GM18858 (cell line): ENCODE results near the gene CAPN12.
"Not testable (repeated sequence)": the region's sequence is repeated elsewhere in the genome, so short reads cannot be mapped to it uniquely, and the experiment has no call there.

Experiments used
- ATAC-seq: cut with Tn5 transposase; IDR thresholded peaks from one replicate; pipeline ENCODE4 v1.9.1; 2021; ENCODE audit not compliant: unreplicated experiment

CAPN12 gene, protein sequence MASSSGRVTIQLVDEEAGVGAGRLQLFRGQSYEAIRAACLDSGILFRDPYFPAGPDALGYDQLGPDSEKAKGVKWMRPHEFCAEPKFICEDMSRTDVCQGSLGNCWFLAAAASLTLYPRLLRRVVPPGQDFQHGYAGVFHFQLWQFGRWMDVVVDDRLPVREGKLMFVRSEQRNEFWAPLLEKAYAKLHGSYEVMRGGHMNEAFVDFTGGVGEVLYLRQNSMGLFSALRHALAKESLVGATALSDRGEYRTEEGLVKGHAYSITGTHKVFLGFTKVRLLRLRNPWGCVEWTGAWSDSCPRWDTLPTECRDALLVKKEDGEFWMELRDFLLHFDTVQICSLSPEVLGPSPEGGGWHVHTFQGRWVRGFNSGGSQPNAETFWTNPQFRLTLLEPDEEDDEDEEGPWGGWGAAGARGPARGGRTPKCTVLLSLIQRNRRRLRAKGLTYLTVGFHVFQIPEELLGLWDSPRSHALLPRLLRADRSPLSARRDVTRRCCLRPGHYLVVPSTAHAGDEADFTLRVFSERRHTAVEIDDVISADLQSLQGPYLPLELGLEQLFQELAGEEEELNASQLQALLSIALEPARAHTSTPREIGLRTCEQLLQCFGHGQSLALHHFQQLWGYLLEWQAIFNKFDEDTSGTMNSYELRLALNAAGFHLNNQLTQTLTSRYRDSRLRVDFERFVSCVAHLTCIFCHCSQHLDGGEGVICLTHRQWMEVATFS

DNA sequence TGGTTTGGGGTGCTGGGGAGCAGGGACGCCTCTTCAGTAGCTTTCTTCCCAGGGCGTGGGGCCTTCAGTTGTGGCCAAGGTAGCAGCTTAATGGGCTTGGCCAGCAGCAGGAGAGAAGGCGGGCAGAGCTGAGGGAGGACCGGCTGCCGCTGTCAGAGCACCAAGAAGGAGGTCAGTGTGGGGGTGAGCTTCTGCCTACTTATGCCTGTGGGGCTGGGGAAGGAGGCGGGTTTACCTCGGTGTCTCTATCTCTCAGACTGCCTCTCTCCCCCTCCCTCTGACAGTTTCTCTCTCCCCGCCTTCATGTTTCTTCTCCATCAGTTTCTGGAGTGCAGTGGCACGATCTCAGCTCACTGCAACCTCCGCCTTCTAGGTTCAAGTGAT, at the start of gene CAPN12:
Gene CAPN12 (minus strand): TSS at position 177 of the 384 bp plus-strand sequence. CDS start 309 bp downstream, outside the sequence.
- no peak for ATAC-seq

DNA sequence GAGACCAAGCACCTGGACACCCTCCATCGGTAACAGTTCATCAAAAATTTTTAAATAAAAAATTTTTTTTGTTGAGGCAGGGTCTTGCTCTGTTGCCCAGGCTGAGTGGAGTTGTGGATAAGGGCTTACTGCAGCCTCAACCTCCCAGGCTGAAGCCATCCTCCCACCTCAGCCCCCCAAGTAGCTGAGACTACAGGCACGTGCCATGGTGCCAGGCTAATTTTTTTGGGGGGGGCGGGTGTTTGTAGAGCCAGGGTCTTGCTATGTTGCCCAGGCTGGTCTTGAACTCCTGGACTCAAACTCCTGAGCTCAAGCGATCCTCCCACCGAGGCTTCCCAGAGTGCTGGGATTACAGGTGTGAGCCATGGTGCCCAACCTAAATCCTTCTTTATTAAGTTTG, 49.4 kb upstream of the CAPN12 start:
- no peak for ATAC-seq

DNA sequence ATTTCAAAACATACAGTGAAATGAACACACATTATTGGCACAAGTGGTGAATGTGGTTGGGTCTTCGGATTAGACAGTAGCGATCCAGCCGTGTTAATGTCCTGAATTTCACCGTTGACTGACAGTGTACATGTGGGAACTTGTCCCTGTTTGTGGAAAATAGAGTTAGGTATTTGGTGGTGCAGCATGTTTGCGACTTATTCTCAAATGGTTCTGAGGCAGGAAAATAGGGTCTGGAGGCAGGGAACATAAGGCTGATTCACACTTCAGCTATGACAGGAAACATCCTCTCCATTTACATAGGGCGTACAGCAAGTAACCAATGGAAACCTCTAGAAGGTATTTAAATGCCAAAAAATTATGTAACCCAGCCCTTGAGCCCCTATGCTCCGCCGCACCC, 48.9 kb upstream of the CAPN12 start:
- ATAC-seq = no peak

DNA sequence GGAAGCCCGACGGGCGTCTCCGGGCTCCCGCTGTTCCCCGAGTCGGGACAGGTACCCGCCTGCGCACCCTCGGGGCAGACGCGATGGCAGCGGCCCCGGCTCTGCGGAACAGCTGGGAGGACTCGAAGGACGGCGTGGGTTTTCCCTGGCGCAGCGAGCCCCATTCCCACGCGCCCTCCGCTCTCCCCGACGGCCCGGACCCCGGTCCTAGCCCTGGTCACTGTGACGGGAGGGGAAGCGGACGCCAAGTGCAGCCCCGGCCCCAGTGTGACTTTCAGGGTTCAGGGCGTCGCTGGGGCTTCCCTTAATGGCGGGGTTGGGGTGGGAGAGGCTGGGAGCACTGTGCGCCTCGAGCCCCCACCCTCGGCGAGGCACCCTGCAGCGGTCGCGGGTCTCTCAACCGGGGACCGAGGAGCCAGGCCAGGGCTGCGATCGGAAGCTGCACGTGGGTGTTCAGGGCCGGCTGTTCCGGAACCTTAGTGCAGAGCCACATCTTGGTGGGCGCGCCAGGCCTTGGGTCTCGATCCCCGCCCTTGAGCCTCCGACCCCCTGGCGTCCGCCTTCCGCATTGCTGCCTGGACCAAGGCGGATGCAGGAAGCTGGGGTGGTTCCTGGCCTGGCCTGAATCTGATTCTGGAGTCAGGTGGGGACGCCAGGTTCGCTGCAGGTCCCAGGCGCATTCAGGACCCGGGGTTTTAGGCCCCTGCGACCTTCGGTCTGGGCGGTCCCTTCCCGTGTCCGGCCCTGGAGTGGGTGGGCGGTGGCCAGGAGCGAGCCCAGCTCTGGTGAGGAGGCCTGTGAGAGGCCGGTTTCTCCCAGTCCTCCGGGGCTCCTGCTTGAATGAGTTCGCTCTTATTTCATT, 48.2 kb upstream of the CAPN12 start:
- ATAC-seq = no peak

DNA sequence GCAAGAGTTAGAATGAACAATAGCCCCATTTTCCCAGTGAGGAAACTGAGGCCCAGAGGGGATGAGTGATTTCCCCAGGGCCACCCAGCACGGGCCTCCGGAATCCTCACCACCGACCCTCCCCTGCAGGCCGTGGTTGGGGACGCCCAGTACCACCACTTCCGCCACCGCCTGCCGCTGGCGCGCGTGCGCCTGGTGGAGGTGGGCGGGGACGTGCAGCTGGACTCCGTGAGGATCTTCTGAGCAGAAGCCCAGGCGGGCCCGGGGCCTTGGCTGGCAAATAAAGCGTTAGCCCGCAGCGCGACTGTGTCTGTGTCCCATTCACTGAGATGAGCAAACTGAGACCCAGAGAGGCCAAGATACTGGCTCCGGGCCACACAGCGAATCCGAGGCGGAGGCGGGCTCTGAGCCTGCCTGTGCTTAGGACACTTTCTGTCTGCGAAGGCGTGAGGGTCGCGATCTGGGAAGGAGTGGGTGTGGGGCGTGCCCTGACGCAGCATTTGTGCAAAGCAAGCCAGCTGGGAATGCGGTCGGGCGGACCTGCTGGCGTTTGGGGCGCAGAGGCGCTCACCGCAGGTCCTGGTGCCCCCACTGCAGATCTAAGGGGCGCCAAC, 47.3 kb upstream of the CAPN12 start:
- ATAC-seq = peak; percentile 49

DNA sequence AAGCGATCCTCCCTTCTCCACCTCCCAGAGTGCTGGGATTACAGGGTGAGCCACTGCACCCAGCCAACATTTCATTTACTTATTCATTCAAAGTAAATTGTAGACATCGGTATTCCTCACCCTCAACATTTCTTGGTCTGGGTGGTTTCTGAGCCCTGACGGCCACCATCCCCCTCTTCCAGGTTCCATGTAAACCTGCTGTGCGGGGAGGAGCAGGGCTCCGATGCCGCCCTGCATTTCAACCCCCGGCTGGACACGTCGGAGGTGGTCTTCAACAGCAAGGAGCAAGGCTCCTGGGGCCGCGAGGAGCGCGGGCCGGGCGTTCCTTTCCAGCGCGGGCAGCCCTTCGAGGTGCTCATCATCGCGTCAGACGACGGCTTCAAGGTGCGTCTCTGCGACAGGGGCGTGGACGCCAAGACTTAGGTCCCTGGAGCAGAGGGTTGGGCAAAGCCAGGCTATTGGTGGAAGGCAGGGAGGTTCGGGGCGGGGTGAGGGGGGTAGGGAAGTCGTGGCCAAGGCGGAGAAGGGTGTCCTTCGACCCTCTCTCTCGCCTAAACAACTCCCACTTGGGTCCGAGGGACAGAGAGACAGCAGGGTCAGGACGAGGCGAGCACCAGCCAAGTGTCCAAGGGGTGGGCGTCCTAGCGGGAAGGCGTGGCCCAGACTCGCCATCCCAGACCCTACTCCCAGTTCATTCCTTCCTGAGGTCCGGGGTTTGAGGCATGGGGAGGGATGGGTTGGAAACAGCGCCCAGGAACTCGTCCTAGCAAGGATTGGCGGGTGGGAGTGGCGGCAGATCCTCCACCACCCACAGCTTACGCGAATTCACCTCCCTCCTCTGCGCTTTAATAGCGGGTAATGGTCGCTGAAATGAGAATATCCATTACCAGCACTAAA, 46.5 kb upstream of the CAPN12 start:
- not testable (repeated sequence) for ATAC-seq

DNA sequence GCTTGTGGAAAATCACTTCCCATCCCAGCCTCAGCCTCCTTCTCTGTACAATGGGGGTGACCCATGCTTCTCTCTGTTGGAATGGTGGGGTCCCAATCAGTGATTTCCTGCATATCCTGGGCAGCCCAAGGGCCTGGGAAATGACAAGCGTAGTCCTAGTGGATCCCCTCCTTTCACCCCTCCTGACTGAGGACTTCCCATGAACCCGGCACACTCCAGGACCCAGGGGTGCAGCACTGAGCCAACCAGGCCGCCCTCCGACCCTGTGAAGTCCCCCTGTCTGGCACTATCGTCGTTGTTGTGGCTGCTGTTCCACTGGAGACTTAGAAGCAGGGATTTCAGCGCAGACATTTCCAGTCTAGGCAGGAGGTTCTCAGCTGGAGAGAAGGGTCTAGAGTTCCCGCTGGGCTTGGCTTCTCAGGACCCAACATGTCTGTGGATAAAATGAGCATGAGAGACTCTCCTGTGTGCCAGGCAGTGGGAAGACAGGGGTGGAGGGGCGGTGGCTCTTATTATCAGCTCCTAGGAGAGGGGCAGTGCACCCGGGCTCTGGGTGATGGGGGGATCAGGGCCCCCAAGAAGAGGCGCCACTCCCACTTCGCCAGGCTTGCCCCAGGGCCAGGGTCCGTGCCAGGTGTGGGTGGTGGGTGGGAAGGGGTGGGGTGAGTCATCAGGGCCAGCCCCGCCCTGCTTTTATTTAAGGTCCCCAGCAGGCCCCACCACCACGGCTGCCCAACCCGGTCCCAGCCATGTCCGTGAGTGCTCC, 44.4 kb upstream of the CAPN12 start, which contains the start of gene LGALS7B:
Gene LGALS7B (plus strand): TSS at position 723 of the 766 bp plus-strand sequence. CDS start 27 bp downstream, at position 750.
- no peak for ATAC-seq

DNA sequence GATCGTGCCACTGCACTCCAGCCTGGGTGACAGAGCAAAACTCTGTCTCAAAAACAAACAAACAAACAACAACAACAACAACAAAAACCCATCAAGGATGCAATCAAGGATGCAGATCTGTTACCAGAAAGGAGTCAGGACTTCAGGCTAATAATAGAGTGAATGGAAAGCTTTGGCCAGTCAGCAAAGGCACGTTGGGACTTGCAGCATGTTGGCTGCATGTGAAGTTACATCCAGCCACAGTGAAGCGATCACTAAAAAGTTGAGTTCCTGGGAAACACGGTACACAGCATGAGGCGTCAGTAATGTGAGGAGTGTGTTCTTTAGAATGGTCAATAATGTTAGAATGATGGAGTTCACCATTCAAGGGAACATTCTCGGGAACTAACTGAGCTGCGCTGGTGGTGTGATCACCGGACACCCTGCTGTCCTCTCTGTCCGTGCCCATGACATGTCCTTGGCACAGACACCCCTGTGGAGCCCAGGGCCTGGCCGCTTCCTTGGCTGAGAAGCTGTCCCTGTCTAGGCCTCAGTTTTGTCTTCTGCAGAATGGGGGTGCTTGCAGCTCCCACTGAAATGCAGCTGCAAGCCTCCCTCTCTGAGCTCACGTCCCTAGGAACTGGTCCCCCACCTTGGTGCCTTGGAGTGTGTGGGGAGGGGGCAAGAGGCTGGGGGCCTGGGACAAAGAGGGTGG, 42.4 kb upstream of the CAPN12 start:
- no peak for ATAC-seq

DNA sequence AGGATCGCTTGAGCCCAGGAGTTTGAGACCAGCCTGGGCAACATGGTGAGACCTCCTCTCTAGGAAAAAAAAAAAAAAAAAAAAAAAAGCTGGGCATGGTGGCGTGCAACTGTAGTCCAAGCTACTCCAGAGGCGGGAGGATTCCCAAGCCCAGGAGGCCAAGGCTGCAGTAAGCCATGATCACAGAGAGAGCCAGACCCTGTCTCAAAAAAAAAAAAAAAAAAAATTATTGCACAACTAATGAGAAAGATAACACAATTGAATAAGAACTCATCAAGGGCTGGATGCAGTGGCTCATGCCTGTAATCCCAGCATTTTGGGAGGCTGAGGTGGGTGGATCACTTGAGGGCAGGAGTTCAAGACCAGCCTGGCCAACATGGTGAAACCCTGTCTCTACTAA, 41.8 kb upstream of the CAPN12 start:
- not testable (repeated sequence) for ATAC-seq

DNA sequence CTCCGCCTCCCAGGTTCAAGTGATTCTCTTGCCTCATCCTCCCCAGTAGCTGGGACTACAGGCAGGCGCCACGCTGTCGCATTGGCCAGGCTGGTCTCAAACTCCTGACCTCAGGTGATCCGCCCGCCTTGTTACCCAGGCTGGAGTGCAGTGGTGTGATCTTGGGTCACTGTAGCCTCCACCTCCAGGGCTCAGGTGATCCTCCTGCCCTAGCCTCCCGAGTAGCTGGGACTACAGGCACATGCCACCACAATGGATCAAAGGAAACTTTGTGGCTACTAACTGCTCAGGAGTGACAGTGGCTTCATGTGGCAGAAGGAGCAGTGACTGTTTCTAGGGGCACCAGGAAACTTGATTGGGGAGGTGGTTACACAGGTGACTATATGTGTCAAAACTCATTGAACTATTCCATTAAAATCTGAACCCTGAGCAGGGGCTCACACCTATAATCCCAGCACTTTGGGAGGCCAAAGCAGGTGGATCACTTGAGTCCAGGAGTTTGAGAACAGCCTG, 41.0 kb upstream of the CAPN12 start:
- ATAC-seq = no peak

DNA sequence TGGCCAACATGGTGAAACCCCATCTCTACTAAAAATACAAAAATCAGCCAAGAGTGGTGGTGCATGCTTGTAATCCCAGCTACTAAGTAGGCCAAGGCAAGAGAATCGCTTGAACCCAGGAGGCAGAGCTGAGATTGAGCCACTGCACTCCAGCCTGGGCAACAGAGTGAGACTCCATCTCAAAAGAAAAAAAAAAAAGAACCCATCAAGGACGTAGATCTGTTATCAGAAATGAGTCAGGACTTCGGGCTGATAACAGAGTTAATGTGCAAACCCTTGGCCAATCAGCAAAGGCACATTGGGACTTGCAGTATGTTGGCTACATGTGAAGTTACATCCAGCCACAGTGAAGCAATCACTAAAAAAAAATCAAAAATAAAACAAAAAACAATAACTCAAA, 40.0 kb upstream of the CAPN12 start:
- no peak for ATAC-seq

DNA sequence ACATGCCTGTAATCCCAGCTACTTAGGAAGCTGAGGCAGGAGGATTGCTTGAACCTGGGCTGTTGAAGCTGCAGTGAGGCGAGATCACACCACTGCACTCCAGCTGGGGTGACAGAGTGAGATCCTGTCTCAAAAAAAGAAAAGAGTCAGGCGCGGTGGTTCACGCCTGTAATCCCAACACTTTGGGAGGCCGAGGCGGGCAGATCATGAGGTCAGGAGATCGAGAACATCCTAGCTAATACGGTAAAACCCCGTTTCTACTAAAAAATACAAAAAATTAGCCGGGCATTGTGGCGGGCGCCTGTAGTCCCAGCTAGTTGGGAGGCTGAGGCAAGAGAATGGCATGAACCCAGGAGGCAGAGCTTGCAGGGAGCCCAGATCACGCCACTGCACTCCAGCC, 37.9 kb upstream of the CAPN12 start:
- not testable (repeated sequence) for ATAC-seq

DNA sequence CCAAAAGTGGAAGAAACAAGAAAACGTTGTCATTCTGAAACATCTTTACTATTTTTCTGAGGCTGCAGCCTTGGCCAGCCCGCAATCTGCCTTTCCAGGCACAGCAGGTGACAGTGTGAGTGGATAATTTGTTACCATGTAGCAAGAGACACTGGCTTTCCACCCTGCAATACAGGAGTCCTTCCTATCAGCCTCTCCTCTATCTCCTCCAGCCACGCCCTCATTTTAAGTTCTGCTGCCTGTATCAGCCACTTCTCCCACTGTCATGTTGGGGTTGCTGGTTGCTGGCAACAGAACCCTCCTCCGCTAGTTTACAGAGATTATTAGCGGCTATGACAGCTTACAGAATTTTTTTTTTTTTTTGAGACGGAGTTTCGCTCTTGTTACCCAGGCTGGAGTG, 36.8 kb upstream of the CAPN12 start:
- ATAC-seq = no peak

DNA sequence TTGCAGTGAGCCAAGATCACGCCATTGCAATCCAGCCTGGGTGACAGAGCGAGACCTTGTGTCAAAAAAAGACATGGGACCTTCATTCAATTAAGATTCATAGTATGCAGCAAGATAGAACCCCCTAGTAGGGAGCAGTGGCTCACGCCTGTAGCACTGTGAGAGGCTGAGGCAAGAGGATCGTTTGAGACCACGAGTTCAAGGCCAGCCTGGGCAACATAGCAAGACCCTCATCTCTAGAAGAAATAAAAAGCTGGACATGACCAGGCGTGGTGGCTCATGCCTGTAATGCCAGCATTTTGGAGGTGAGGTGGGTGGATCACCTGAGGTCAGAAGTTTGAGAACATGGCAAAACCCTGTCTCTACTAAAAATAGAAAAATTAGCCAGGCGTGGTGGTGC, 36.2 kb upstream of the CAPN12 start:
- ATAC-seq = no peak

DNA sequence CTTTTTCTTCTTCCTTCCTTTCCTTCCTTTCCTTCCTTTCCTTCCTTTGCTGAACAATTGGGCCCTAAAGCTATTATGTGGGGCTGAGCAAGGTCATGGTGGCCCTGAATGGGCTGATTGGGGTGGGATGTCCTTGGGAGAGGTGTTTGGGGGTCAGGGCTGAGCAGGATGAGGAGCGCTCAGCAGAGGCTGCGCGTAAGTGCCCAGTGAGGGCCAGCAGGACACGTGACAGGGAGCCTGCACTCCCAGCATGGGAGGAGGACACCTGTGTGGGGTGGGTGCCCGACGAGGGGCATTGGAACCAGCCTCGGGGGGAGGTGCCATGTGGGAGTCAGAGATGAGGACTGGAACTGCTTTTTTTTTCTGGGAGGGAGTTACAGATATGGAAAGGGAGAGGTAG, 34.5 kb upstream of the CAPN12 start:
- no peak for ATAC-seq

DNA sequence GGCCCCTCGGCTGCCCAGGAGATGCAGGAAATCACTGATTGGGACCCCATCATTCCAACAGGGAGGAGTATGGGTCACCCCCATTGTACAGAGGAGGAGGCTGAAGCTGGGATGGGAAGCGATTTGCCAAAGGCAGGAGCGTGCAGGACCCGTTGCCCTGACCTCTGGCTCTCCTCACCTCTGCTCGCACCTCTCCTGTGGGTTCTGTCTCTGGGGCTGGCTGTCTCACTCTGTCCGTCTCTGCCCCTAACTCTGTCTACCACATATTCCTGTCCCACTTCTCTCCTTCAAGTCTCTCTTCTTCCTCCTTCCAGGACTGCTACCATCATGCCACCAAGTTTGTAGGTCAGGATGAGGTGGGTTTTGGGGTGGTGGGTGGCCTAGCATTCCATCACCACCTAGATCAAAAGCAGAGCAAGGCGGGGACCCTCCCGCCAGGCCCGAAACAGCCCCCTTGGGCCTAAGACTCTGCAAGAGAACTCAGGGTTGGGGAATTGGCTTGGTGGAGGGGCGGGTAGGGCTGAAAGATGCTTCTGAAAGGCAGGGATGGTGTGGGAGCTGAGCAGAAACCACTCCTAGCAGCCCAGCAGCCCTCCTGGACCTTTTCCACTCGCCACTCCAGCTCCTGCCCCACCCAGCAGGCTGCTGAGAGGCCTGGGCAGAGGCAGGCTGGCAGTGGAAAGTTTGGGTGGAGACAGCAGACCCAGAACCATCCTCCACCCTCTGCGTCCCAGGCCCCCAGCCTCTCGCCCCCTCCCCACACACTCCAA, 30.1 kb upstream of the CAPN12 start:
- no peak for ATAC-seq

DNA sequence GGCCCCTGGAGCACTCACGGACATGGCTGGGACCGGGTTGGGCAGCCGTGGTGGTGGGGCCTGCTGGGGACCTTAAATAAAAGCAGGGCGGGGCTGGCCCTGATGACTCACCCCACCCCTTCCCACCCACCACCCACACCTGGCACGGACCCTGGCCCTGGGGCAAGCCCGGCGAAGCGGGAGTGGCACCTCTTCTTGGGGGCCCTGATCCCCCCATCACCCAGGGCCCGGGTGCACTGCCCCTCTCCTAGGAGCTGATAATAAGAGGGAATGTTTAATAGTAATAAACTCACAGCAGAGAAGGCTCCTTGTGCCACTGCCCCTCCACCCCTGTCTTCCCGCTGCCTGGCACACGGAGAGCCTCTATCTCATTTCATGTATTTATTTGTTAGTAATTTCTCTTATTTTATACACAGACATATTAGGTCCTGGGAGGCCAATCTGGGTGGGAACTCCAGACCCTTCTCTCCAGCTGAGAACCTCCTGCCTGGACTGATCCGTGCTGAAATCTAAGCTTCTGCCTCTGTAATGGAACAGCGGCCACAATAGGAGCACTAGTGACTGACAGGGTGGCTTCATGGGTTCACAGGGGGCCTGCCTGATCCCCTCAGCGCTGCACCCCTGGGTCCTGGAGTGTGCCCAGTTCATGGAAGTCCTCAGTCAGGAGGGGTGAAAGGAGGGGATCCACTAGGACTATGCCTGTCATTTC, 29.3 kb upstream of the CAPN12 start, which contains the start of gene LGALS7:
Gene LGALS7 (minus strand): TSS at position 49 of the 709 bp plus-strand sequence. CDS start 25 bp downstream, at position 24.
- ATAC-seq = no peak
